ENCODE results near the gene GNAI1.

DNA sequence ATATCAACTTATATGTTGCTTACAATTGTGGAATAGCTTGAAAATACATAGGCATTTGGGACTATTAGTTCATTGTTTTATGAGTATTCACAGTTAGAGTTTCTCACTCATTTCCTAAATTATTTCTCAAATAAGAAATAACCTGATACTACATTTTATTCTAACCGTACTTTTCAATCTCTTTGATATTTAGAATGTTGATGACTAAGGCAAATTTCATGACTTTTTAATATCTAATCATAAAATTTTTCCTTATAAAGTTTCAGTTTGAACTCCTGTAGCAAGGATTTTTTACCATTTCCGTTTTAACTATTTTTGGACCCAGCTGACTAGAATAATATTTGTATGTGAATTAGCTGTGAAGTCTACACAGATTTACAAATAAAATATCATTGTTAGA lies 41.3 kb upstream of the GNAI1 start:
- no peak for TF ChIP-seq CTCF (IDR thresholded peaks at IDR 0.05)
- TF ChIP-seq POLR2A (IDR thresholded peaks at IDR 0.05), result no peak

Measured in prostate gland (tissue), 2 donors.